ENCODE results near the gene CEP250.

The CEP250 gene

DNA sequence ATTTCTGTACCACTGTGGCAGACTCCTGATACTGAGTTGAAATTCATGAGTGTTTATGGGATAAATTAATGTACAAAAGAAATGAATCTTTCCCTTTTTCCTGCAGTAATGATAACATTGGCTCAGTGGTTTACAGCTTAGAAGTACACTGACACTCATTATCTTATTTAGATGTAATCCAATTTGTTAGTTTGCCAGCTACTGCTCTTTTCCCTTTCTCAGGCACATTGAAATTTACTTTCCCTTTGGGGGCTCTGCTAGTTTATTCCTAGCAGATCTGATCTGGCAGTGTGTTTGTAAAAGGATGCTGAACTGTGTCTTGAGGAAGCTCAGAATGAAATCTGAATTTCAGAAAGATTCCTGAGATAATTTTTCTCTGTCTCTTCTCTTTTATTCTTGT is 3.0 kb downstream of the CEP250 start:
- DNase-seq = no peak

DNA sequence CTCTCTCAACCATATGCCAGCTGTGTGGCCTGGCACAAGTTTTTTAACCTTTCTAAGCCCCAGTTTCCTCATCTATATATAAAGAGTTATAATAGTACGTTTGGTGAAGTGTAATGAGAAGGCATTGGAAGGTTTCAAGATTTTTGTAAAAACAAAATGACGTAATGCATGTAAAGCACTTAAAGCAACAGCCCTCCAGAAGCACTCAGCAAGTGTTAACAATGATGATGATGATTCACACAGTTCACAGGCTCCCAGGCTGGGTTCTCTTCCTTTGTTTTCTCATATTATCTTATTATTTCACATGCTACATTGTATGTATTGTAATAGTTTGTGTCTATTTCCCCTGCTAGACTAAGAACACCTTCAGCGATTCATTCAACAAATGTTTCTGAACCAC is 6.2 kb downstream of the CEP250 start:
- DNase-seq = no peak

DNA sequence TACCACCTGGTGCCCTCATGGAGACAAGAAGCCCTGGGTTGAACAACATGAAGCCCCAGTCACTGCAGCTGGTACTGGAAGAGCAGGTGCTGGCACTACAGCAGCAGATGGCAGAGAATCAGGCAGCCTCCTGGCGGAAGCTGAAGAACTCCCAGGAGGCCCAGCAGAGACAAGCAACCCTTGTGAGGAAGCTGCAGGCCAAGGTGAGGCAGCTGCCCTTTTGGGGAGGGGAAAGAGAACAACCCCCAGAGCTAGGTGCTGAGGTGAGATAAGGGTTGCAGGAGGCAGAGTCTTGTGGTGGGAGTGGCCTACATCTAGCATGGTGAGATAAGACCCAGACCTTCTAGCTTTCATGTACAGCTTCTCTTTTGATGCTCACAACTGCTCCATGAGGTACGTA is 7.0 kb downstream of the CEP250 start:
- peak; percentile 4 for DNase-seq

DNA sequence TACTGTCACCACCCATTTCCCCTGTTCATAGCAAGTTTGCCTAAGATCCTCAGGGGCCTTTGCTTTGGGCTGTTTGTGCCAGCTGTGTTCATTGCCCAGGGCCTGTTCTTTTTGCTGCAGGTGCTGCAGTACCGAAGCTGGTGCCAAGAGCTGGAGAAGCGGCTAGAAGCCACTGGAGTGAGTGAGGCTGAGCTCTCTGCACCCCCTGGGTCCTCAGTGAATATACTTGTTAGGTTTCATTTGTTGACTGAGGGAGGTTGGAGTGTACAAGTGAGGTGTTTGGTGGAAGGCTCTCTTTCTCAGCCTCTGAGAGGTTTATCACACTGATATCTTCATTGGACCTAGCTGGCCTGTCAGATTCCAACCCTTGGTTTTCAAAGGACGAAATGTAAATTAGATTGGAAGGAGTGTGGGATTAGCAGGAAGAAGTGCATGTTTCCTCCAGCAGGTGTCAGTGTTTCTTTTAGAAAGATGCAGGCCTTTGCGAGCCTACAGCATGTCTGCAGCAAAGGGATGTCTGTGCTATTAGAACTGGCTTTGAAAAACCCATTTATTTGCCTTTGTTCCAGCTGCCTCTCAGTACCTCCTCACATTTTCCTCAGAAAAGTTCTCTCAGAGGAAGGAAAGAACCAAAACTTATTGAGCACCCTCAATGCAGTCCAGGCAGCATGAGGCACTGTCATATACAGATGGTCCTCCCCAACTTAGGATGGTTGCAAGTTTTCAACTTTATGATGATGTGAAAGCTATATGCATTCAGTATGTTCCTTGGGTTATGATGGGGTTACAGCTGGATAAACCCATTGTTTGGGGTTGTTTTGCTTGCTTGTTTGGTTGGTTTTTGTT is 8.3 kb downstream of the CEP250 start:
- DNase-seq = peak; percentile 31

DNA sequence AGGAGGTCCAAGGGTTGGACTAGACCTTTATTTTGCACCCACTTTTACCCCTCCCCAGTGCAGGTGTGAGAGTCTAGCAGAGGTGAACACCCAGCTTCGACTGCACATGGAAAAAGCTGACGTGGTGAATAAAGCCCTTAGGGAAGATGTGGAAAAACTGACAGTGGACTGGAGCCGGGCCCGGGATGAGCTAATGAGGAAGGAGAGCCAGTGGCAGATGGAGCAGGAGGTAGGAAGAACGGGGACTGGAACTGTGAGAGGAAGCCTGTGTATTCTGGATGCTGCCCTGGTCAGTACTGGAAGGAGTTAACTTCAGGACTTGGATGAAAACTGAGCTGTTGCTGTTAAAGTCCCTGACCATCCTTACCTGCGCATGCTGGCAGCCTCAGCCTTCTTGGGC is 10.6 kb downstream of the CEP250 start:
- no peak for DNase-seq

DNA sequence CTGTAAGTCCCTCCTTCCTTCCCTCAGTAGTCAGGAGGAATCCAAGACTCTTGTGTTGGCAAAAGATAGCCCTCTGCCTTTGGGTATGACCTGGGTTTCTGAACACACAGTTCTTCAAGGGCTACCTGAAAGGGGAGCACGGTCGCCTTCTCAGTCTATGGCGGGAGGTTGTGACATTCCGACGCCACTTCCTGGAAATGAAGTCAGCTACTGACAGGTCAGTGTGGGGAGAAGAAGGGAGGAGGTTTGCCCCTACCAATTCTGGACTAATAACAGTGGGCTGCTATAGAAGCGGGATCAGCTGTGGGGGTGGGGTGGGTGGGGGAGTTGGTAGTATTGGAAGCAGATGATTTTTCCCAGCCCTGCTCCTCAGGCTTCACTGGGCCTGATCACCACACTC is 11.5 kb downstream of the CEP250 start:
- DNase-seq = no peak

DNA sequence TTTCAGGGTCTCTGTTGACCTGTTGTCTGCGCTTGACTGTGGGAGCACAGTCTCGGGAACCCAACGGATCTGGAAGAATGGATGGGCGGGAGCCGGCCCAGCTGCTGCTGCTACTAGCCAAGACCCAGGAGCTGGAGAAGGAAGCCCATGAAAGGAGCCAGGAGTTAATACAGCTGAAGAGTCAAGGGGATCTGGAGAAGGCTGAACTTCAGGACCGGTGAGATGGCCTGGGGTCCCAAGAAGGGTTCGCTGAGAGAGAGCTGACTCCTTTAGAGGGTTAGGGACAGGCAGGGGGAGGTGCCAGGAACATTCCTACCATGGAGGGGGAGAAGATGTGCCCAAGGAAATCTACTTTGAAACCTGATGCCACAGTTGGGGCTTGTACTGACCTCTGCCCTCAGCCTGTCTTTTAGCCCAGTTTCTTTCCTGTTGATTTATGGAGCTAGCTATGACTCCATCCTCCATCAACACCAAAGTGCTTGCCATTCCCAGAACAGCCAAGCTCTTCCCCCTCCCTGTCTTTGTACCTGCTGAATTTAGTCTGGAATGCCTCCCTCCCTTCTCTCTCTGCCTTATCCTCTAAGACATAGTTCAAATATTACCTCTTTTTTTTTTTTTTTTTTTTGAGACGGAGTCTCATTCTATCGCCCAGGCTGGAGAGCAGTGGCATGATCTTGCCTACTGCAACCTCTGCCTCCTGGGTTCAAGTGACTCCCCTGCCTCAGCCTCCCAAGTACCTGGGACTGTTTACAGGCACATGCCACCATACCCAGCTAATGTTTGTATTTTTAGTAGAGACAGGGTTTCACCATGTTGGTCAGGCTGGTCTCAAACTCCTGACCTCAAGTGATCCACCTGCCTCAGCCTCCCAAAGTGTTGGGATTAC is 12.2 kb downstream of the CEP250 start:
- DNase-seq = no peak

DNA sequence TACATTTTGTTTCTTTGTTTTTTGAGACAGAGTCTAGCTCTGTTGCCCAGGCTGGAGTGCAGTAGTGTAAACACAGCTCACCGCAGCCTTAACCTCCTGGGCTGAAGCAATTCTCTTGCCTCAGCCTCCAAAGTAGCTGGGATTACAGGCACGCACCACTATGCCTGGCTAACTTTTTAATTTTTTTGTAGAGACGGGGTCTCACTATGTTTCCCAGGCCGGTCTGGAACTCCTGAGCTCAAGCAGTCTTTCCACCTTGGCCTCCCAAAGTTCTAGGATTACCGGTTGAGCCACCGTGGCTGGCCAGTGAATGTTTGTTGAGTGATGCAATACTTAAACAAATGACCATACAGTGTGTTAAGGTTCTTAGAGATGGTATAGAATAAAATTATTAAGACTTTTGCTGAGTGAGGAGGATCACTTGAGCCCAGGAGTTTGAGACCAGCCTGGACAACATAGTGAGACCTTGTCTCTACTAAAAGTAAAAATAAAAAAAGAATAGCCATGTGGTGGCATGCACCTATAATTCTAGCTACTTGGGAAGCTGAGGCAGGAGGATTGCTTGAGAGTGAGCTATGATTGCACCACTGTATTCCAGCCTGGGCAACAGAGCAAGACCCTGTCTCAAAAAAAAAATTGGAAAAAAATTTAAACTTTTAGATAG is 13.4 kb downstream of the CEP250 start:
- DNase-seq = no peak

DNA sequence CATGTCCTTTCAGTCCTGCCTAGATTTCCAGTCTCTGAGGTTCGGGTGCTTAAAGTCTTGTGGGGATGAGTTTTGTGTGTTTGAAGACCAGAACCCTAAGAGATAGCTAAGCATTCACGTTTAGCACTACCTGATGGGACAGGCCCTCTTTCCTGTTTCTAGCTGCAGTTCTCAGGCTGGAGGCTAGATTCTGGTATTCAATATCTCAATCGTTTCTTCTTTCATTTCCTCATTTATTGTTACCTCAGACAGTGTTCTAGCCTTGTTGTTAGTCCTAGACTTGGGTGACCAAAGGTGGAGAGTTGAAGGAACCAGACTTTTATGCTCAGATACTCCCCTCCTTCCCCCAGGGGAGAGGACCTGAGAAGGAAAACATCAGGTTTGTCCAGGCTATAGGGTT is 16.8 kb downstream of the CEP250 start:
- DNase-seq = no peak

DNA sequence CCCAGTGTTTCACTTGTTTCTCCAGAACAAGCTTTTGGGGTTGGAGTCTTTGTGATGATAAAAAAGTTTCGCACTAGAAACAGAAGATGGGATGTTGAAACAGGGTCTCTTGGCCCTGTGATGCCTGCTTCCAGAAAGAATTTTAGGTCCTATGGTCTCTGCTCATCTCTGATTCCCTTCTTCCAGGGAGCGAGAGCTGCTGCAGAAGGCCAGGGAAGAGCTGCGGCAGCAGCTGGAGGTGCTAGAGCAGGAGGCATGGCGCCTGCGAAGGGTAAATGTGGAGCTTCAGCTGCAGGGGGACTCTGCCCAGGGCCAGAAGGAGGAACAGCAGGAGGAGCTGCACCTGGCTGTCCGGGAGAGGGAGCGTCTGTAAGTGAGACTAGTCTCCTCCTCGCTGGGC is 18.3 kb downstream of the CEP250 start:
- no peak for DNase-seq

DNA sequence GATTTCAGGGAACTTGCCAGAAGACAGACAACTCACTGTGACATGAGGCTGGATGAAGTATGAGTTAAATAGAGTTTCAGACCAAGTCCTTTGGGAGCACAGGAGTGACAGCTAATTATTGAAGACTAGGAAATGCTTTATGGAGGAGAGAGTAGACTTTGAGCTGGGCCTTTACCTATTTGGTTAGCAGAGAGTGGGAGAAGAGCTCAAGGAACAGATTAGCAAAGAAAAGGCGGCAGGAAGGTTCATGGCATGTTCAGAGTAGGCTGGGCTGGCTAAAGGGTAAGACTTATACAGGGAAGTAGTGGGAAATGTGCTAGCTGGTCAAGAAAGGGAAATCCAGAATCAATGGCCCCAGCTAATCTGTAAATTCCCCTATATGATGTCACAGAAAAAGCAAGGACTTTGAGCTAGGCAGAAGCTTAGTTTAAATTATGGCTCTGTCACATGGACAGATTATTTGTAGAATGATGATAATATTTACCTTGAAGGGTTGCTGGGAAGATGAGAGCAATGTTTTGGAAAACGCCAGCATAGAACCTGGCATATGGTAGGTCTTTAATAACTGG is 19.0 kb downstream of the CEP250 start:
- no peak for DNase-seq

DNA sequence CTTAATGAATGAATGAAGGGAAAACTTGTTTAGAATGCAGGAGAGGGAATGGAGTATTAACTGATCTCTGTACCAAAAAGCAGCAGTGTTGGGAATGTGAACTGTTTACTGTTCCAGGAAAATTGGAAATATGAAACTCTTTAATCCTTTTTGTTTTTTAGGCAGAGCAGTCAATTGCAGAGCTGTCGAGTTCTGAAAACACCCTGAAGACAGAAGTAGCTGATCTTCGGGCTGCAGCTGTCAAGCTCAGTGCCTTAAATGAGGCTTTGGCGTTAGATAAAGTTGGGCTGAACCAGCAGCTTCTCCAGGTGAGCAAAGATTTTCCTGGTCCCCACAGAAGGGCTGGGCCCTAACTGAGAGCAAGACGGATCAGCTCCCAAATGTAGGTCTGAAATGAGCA is 20.9 kb downstream of the CEP250 start:
- DNase-seq = no peak

DNA sequence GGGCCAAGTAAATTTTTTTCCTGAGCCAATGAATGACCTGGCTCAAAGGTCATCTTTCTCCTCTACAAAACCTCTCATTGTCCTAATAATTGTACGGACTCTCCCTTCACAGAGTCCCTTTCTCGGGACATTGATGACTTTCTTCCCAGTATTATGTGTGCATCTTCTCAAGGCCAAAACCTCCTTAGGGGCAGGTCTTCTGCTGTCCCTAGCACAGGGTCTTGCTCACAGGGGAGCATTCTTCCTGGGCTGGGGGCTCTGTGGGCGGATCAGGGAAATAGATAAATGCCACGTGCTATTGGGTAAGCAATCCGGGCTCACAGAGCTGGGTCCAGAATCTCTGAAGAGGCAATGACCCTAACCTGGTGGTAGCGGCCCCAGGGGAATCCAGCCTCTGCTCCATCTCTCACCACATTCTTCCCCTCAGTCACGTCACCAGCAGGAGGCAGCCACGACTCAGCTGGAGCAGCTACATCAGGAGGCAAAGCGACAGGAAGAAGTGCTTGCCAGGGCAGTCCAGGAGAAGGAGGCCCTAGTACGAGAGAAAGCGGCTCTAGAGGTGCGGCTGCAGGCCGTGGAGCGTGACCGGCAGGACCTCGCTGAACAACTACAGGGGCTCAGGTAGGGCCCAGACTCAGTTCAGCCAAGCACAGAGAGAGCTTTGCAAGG is 23.5 kb downstream of the CEP250 start:
- peak; percentile 5 for DNase-seq

DNA sequence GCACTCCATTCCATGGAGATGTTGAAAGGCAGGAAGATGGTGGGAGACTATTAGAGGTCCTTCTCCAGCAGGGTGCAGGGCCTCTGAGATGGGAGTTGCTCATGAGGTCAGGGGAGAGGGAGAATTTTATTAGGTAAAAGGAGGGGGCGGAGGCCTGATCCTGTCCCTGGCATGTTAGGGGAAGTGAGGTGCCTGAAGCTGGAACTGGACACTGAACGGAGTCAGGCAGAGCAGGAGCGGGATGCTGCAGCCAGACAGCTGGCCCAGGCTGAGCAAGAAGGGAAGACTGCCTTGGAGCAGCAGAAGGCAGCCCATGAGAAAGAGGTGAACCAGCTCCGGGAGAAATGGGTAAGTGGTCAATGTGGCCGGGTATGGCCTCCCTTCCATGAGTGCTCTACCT is 24.4 kb downstream of the CEP250 start:
- no peak for DNase-seq

DNA sequence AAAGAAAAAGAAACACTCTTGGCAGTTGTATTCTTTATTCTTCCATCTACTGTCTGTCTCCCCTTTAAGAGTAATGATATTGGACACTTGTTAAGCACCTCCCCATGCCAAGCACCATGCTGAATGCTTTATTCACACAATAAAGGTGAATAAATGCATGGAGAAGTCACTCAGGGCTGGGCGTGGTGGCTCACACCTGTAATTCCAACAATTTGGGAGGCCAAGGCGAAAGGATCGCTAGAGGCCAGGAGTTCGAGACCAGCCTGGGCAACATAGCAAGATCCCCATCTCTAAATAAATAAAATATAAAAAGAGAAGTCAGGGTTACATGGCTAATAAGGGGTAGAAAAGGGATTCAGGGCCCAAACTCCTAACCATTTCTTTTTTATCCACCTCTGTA is 32.1 kb downstream of the CEP250 start:
- DNase-seq = no peak

DNA sequence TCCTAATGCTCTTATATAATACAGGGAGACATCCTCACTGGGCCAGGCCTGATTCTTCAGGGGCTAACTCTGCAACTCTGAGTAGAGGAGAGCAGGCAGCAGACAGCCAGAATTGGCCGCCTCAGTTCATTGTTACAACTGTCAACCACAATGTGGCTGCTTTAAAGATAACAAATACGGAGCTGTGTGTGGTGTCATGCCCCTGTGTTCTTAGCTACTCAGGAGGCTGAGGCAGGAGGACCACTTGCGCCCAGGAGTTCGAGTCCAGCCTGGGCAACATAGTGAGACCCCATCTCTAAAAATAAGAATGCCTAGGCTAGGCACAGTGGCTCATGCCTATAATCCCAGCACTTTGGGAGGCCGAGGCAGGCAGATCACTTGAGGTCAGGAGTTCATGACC is 34.3 kb downstream of the CEP250 start:
- peak; percentile 2 for DNase-seq

DNA sequence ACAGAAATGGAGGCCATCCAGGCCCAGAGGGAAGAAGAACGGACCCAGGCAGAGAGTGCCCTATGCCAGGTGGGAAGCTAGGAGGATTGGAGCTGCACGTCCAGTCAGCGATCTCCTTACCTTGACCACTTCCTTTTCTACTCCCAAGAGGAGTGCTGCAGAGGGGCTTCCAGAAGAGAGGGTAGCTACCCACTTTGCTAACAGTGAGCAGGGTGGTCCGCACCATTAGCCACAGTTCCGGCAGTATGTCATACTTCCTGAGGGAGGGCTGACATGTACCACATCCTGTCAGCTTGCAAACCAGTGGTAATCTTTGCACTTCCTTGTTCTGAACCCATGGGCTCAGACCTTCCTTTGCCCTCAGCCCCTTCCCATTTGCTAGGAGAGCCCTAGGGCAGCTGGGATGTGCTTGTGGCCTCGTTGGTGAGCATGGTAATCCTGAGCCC is 35.4 kb downstream of the CEP250 start:
- DNase-seq = peak; percentile 64

DNA sequence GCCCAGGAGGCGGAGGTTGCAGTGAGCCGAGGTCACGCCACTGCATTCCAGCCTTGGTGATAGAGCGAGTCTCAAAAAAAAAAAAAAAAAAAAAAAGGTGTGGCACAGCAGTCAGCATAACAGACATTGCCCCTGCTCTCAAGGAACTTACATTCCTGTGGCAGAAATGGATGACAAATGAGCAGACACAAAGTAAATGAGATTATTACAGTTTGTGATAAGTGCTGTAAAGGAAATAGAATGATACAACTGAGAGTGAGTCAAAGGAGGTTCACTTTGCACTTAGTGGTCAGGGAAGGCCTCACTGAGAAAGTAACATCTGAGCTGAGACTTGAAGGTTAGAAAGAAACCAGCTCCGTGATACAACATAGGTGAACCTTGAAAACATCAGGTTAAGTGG is 36.4 kb downstream of the CEP250 start:
- no peak for DNase-seq

DNA sequence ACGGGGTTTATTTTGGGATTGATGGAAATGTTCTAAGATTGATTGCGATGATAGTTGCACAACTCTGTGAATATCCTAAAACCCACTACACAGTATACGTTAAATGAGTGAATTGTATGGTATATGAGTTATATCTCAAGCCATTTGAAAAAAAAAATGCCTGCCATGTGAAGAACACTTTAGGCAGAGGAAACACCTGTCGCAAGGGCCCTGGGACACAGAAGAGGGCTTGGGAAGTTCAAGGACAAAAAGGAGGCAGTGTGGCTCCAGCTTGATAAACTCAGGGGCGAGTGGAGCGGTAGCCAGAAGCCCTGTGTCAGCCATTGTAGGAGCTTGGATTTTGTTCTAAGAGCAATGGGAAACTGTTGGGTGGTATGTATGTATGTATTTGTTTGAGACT is 37.0 kb downstream of the CEP250 start:
- DNase-seq = no peak

DNA sequence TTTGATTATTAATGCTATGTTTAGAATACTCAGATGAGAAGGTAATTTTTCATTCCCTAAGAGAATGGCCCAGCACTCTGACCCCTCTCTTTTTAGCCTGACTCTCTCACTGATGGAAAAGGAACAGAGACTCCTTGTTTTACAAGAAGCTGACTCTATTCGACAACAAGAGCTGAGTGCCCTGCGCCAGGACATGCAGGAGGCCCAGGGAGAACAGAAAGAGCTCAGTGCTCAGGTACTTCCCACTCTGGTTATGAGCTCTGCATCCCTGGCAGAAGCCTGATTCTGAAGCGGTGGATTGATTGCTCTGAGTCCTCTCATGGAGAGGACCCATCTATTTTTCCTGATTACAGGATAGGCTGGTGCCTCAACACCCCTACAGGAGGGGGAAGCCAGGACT is 41.1 kb downstream of the CEP250 start:
- no peak for DNase-seq

DNA sequence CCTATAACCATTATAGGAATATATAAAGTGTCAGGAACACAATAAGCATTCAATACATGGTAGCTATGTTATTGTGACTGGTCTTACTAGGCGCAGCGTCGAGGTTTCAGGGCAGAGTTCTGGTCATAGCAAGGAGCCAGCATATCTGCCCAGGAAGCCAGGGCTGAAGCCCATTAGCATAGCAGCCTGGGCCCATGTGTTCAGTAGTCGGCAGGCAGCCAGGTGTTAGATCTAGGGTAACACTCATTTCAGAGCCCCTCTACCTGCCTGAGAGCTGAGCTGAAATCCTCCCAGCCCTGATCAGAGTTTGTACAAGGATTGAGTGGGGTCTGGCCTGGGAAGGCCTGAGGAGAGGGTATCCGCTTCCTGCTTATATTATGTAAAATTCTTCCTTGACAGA is 41.9 kb downstream of the CEP250 start:
- DNase-seq = no peak

DNA sequence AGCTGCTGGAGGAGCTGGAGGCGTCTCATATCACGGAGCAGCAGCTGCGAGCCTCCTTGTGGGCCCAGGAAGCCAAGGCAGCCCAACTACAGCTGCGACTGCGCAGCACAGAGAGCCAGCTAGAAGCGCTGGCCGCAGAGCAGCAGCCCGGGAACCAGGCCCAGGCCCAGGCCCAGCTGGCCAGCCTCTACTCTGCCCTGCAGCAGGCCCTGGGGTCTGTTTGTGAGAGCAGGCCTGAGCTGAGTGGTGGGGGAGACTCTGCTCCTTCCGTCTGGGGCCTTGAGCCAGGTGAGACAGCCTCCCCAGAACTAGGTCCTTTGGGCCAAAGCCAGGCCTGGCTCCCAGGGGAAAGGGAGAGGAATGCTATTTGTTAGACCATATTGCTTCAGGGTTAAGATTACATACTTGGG is 42.4 kb downstream of the CEP250 start:
- no peak for DNase-seq

DNA sequence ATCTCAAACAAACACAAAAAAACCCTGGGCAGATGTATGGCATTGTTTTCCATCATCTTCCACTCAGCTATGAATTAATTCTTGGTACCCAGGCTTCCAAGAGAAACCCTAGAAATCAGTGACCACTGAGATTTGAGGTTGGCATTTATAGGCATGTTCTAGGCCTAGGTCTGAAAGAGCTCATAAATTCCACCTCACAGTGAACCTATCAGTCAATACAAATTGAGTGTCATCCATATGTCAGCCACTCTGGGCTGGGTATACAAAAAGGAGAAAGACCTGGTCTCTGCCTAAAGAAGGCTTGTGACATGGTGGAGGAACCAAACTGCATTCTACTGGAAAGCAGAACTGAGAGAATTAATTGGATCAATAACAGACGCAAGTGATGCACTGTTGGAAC is 43.9 kb downstream of the CEP250 start:
- no peak for DNase-seq

Data from CD4-positive, alpha-beta T cell treated with Interferon gamma for 1 hour (primary cell).